ENCODE measurements around the gene MEIKIN.

Gene MEIKIN

GRCh38 chr5:131766689-131767088 lies 178.8 kb downstream of the MEIKIN start:
- DNase-seq, result no peak

DNA sequence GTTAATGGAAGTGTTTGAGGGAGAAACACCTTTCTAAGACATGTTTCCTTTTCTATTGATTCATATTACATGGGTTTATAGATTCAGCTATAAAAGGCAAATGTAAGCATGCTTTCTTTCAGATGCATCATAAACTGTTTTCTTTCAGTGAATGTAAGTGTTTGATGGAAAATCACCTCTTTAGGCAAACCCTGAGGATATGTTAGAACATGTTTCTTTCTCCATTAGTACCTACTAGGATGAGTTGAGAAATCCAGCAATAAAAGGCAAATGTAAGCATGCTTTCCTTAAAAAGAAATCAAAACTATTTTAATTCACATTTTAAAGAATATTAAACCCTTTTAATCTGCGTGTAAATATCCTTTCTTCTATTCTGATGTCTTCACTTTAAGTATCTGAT lies 180.2 kb downstream of the MEIKIN start:
- DNase-seq, result no peak

DNA sequence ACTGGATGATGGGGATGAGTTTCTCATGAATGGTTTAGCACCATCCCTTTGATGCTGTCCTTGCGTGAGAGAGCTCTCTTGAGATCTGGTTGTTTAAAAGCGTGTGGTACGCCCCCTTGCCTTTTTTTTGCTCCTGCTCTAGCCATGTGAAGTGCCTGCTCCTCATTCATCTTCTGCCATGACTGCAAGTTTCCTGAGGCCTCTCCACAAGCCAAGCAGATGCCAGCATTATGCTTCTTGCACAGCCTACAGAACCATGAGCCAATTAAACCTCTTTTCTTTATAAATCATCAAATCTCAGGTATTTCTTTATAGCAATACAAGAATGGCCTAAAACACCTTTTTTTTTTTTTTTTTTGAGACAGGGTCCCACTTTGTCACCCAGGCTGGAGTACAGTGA lies 181.5 kb downstream of the MEIKIN start:
- DNase-seq, result no peak

DNA sequence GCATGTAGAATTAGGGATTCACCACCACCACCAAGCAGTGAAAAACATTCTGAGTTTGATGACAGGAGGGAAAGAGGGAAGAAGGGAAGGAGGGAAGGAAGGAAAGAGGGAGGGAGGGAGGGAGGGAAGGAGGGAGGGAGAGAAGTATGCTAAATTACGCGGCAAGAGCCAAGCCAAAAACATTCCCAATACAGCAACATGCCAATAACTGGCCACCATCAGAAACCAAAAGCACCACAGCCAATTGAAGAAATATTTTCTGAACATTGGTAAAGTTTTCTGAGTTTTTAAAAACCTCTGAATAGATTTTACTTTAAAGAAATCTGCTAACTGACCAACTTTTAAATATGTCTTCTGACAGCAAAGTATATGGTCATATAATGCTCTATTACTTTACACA lies 184.7 kb downstream of the MEIKIN start:
- no peak for DNase-seq

DNA sequence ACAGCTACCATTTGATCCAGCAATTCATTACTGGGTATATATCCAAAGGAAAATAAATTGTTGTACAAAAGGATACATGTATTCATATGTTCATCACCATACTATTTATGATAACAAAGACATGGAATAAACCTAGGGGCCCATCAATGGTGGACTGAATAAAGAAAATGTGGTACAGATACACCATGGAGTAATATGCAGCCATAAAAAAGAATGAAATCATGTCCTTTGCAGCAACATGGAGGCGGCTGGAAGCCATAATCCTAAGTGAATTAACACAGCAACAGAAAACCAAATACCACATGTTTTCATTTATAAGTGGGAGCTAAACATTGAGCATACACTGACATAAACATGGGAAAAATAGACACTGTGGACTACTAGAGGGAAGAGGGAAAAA lies 185.8 kb downstream of the MEIKIN start:
- DNase-seq, result no peak

DNA sequence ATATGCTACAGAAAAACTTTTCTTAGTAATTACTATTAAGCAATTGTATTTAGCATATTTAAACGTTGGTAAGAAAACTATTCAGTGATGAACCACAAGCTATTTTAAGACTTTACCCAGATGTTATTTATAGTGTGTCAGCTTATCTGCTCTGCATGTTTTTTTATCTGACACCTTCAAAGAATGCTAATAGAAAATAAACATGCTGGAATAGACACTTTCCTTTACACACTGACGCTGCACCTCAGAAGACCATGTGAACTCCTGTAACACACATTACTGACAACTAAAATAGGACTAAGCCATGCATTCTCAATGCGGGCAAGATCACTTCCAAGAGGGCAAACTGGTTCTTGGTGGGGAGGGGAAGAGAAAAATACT lies 187.0 kb downstream of the MEIKIN start:
- no peak for DNase-seq

DNA sequence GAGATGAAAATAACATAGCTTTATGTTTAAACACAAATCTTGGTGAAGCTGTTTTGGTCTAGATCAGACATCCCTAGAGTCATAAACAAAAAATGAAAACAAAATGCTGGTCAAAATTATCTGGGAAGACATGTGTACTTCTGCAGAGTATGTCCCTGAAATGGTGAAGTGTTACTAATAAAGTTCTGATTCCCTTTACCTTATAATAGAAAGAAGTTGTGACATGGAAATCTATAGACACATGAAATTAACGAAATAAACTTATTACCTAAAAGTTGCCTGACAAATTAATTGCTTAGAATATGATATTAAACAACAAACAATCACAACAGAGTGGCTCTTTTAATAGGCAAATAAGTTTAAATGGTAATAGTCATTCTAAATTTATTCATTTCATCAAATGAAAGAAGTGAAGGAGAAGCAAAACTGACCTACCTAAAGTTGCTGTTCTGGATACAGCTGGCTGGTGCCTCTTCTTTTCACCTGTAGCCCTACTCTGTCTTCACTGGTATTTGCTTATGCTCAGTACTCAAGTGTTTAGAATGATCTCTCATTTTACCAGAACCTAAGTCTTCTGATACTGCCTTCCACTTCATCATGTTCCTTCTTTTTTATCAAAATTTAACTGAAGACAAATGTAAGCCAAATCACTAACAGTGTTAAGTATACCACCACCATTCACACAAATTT lies 187.5 kb downstream of the MEIKIN start:
- DNase-seq, result no peak

Data from OCI-M1 (cell line).